NCI-H69 (cell line): ENCODE results near the gene TM4SF1.

Experiments
- DNase-seq: peaks from one replicate; lab custom pipeline; 2025; lab: John Stamatoyannopoulos, UW

TM4SF1 gene

DNA sequence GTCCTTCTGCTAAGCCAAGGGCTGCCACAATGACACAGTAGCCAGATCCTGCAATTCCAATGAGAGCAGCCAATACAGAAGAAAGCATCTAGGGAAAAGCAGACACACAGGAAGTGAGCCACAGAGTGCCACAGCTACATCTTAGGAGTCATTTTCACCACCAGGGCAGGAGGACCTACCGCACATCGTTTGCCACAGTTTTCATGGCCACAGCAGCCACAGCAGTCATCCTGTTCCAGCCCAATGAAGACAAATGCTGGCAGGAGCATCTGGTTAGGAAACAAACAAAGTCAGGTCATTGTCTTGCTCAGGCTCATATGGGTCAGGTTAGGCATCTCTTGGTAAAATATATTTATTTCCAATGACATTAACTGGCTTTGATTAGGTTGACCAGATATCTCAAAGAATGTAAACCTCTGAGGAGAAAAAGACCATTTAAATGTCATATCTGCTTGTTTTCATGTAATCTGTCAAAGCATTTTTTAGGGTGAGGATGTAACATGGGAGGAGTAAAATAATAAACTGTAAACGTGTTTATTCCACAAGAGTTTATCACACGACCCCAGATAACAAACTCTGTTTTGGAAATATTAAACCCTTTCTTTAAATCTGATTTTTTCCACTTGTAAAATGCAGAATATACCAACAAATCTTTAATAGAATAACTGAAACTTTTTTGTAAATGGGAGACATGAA, 1.8 kb downstream of the TM4SF1 start:
- DNase-seq: peak; percentile 38

DNA sequence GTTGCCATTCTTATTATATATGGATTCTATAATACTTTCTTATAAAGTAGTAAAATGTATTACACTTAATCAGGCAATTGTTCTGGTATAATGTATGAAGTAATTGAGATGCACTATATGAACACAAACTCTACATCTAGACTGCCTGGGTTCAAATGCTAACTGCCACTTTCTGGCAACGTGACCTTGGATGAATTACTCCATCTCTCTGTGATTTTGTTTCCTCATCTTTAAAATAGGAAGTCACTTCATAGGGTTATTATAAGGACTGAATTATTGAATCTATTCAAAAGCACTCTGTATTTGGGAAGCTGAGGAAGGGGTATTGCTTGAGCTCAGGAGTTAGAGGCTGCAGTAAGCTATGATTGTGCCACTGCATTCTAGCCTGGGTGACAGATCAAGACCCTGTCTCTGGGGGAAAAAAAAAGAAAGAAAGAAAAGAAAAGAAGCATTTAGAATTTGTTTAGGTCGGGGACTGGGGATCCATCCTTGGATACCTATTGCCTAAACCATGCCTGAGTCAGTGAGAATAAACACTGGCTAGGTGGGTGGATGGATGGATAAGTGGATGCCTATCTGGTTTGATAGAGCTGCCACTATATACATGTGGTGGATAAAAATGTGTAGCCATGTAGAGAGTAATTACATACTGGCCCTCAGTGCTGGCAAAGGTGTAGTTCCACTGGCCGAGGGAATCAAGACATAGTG, 2.5 kb downstream of the TM4SF1 start:
- DNase-seq: no peak

DNA sequence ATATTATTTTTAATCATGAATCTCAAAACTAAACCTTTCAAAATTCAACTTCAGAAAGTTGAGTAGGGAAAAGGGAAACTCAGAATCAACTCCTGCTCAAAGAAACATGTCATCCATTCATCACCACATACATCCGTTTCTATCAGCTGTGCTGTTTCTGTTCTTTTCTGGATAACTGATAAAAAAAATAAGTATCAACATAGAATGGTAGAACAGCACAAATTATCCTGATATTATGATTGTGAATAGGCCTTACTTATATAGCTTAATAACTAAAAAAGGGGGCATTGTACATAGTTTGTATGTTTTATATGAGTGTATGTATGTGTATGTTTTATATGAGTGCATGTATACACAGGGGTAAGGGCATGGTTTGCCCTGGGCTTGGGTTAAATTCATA, 3.1 kb downstream of the TM4SF1 start:
- DNase-seq: no peak

DNA sequence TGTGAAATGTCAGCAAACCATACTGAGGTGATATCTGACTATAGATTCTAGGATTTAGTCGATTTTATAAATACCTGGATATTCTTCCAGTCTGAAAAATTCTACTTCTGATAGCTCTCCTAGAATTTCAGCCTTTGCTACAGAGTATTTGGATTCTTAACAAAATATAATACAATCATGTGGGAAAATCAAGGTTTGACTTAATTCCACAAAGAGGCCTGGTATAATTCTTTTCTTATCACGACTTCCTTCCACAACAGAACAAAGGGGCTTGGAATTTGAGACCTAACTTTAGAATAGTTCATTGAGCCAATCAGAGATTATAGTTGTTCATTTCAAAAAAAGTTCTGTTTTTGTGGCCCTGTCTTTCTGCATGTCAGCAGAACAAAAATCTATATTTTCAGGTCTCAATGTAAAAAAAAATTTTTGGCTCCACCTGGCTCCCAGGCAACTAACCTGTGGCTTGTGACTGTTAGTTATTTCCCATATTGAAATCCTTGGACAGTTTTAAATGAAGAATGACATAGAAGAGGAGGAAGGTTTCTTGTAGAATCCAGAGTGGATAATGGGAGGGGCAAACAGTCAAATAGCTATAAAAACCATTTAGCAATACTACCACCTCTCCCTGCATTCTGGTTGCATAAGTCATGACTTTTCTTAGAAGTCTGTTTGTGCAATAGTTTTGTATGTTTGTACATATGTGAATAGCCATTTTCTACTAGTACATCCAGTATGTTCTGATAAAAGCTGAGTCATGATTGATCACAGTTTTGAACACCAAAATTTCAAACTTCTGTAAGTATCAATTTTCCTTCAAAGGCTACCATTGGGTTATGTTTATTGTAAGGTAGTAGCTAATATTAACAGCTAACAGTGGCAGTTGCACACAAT, 4.0 kb downstream of the TM4SF1 start:
- DNase-seq: no peak

DNA sequence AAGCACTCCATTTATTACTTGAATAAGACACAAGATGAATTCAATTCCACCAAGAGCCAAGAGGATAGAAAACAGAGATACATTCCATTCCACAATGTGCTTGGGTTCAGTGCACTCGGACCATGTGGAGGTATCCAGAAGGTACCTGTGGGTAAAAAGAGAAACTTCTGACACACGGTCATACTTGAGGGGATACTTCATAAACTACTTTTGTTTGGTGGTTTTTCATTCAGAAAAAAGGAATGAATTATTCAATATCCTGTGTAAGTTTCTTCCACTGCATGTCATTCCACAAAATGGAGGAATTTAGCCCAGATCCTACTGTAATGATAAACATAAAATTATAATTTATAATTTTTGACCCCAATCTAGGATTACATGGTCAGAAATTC, 5.7 kb downstream of the TM4SF1 start:
- no peak for DNase-seq

DNA sequence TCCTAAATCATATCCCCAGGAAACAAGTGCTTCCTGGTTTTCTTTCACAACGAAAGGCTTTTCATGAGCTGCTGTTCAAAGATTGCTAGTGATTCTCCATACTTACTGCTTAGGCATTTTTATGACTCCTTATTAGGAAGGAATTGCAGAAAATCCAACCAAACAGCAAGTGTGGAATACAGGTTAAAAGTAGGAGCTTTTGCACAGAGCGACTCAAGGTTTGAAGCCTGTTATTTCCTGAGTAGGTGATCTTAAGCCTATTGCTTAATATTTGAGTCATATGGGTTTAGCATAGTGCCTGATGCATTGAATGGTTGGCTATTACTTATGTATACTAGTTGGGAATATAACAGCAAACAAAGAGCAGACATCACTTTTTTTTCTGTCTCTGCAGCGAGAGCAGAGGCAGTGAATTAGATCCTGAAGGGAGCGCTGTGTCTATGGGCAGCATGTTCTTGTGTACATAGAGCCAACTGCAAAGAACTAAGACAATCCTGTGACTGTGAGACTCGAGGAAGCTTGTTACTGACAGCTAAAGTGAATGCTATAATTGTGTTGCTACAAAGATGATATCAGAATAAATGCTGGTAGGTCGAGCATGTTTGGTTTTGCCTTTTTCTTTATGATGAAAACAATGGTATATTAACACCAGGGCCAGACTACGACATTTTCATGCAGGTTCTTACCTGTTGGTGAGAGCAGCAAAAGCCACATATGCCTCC, 6.3 kb downstream of the TM4SF1 start:
- peak; percentile 75 for DNase-seq

DNA sequence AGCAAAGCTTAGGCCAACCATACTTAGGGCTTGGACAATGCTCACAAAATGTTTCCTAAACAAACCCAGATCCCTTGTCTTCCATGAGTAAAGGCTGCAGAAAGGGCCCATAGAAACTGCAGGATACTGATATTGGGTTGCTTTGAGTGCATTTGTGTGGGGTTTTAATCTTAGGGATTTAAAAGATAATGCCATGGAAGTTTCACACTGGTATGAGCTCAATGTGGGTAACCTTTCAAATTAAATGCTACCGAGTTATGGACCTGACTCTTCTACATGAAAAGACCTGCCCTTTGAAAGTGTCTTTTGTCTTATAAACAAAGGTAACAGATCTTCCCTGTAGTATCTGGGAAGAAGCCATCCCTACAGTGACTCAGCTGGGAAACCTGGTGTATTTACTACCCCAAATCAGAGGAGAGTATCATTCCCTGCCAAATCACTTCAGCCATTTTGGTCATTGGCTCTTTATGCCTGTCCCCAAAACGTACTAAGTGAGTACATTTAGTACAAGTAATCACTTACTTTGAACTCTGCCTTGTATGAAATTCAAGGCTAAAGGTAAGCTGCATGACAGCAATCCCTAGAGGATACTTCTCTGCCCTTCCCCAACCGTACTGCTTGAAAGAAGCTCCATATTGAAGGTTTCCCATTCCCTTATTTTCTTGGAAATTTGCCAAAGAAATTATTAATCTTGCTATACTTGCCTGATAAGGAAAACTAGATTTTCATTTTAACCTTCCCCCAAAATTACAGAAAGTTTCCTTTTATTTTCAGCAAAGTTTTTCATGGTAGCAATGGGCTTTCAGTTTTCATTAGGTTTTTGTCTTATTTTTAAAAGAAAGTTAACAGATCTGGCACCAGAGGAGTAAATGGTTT, 7.2 kb downstream of the TM4SF1 start:
- DNase-seq: peak; percentile 55

DNA sequence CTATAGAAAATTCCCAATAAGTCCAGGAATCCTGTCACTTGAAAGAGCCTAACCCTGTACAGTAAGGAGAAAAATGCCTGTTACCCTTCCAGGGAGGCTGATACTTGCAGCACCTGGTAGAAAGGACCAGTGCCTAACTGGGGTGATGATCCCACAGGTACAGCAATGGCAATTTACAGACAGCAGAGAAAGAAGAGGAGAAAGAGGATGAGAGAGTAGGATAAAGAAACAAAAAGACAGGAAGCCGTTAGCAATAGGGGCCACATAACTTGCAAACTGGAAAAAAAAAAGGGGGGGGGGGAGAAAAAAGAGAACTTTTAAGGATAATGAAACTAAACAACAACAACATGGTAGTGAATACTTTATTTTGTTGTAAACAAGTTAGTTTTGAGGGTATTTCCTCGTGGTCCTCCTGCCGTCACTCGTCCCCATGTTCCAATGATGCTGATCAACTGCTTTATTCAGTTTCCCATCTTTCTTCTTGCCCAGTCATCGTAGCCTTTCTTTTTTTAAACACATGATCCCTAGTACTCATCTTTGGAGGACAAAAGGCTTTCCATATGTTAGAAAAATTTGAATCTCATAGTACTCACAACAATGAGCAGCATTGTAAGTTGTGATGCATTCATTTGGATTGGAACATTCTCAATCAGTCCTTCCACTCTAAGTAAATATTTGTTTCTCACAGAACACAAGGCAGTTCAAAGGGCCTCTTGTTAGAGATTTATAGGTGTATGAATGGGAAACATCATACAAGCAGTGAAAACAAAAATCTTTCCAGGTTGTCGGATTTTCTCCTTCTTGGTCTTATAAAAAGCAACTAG, 8.6 kb downstream of the TM4SF1 start:
- DNase-seq: peak; percentile 83

DNA sequence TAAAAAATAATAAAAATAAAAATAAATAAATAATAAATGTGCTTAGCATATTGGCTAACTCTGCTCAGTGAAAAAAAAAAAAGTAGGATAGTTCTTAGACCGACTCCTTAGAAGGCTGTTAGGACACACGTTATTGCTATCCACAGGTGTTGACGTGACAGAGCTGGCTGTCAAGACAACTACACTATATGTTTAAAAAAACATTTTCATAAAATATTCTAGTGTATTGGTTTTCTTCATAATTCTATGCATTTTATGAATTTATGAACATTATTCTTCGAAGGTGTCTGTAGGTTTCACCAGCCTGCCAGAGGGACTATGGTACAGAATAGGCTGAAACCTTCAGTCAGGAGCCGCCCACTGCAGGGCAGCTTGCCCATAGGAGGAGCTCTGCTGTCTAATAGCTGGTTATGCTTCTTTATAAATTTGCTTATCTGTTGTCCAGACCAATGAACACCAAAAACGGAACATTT, 9.2 kb downstream of the TM4SF1 start:
- peak; percentile 54 for DNase-seq

DNA sequence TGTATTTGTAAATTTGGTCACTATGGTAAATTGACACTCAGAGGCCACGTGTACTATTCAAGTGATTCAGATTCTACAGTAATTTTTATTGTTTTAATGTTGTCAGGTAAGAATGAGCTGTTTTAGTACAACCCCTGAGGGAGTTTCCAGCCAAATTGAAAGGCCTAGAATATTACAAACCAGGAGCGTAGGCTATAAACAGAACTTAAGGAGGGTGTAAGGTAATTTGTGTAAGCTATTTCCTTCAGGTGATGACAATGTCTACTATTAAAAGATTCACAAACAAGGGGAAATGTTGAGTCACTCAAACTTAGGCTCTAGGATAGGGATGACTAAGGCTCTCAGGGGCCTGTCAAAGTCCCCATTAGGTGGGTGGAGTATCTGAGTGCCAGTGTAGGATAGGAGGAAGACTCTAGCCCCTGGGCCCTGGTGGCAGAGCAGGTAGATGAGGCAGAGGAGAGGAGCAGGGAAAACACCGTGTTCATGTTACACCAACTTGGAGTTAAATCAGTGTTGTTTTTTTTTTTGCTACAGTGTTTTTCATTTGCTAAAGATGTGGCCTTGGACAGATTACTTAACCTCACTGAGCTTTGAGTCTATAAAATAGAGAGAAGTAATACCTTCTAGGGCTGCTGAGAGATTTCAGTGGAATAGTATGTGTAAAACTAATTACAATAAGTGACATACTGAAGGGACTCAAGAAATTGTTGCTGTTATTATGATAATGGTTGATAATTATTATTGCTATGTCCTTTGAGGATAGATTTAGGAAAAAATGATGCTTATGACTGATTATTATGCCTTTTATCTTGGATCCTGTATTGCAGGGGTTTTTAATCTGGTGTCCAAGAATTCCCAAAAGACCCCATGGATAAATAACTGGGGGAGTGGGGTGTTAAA, 10.3 kb downstream of the TM4SF1 start:
- DNase-seq: peak; percentile 69

DNA sequence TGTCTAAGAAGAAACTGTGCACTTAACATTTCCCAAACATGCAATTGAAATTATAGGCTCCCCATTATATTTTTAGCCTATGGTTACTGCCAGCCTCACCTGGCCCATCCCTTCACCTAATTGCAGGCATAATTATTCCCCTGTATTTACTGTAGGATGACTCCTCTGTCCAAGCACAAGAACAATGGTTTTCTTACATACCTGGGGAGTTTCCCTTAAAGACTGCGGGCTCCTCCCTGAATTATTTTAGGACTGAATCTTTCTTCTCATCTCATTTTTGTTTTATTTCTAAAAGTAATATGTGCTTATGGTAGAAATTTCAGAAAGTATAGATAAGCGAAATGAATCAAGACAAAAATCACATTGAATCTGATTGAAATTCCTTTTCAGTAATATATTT, 11.4 kb downstream of the TM4SF1 start:
- DNase-seq: peak; percentile 81

DNA sequence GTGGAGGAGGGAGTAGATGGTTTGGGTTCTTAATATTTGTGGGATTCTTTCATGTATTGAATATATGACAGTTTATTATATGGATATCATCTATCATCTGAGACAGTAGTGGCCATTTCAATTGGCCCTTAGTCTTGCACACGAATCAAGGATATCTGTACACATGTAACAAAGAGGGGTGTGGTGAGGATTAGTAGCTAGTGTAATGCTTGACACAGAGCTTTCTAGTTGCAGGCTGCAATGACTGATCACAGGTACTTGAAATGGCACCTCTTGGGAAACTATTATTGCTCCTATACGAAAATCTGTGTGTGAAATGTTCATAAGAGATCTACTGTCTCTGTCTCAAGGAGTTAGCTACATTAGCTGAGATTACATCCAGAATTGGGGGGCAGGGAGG, 12.8 kb downstream of the TM4SF1 start:
- DNase-seq: no peak

DNA sequence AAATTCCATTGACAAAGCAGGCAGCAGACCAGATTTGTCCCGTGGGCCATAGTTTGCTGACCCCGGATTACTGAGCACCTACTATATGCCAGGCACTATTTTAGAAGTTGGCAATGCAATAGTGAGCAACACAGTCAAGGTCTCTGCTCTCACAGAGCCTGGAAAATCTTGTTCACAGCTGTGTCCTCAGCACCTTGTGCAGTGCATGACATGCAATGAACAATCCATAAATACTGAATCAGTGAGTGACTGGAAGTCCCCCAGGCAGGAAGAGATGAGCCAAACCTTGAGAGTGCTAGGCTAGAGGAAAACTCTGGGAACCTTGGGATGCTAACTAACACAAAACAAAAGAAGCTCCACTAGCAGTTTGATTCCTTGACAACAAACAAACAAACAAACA, 14.4 kb downstream of the TM4SF1 start:
- DNase-seq: no peak

DNA sequence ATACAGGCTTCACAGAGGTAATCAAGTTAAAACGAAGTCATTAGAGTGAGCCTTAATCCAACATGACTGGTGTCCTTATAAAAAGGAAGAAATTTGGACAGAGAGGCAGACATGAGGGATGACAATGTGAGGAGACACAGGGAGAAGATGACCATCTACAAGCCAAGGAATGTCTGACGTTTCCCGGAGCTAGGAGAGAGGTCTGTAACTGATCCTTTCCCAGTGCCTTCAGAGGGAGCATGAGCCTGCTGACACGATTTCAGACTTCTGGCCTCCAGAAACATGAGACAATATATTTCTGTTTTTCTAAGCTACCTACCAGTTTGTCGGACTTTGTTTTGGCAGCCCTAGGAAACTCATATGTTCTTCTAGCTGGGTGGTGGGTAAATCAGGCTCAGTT, 15.1 kb downstream of the TM4SF1 start:
- DNase-seq: no peak

DNA sequence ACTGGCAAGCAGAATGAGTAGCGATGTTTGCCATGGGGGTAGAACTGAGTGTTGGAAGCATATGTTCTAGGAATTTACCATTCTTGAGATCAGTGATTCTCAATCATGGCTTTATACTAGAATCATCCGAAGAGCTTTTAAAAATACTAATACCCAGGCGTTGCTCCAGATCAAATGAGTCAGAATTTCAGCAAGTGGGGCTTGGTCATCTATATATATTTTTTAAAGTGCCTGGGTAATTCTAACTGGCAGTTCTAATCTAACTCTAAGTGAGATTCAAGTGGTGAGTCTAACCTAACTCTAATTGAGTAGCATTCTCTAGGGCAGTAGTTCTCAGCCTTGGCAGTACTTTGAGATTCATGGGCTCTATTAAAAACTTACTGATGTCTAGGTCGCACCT, 20.8 kb downstream of the TM4SF1 start:
- no peak for DNase-seq

DNA sequence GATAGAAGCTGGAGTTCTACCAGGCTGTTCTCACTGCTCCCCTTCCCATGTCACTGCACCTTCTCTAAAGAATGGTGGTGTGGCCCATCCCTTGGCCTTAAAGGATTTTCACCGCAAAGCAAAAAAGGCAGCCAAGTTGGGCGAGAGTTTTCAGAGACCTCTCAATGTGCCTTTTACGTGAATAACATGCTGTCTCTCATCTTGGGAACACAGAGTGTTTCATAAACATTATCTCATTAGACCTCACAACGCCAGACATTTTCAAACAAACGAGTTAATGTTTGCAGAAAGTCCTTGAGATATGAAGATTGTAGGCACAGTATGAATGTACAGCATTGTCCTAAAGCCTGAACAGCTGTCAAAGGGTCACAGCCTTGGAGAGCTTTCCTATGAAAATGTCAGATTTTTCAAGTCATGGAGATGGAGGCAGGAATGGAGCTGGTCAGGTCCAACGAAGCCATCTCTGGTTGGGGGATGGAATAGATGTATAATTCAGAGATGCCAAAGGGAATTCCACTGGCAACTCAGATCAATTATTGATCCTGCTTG, 21.3 kb downstream of the TM4SF1 start:
- no peak for DNase-seq

DNA sequence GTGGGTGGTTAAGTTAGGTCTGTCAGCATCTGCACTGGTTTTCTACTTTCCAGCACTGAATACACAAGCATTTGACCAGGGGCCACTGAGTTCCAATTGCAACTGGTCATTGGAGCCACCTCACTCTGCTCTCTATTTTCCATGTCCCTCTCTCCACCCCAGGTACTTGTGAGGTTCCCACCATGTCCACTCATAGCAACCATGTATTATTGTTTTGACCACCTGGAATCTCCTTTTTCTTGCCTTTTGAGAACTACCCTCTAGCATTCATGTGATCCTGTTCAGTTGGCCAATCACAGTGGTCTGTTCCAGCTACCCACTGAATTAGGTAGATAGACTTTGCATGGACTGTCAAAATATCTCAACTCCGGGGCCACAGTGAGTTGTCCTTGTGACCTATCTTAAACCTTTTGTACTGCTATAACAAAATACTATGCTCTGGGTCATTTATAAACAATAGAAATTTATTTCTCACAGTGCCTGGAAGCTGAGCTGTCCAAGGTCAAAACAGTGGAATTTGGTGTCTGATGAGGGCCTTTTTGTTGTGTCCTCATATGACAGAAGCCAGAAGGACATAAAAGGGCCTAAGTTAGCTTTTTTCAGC, 23.8 kb downstream of the TM4SF1 start:
- no peak for DNase-seq

DNA sequence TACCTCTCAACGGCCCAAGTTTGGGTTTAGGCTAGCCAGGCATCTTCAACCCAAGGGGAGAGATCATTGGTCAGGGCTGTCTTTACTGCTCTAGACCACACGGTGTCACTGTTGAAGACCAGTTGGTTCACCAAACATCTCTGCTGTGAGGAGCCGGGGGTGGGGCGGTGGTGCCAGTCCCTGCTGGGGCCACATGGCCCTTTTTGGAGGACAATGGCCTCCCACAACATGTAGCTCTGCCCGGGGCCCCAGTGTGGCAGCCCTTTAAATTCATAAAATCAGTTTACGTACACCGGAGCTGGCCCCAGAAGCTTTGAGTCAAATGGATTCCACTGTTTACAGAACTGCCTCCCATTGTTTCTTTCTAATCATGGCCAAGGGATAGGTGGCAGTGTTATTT, 24.9 kb downstream of the TM4SF1 start:
- DNase-seq: peak; percentile 79
